Right cardiac atrium (tissue), 5 donors: ENCODE results near the gene FADS2. TPM values are rescaled to one million over a fixed set of nuclear protein-coding genes. Genes with fewer than 3 reads are reported as not detected.
A peak's percentile ranks its signal among the peaks of the same experiment; 100 is the strongest.

Experiments used
- ATAC-seq, 2 donors: fragments of 200-7000 bp; cut with Tn5 transposase; one replicate each; pipeline versions ENCODE4 v1.8.0 to v1.9.1; 2020; ENCODE audit warnings: moderate library complexity in 2 of 2, mild to moderate bottlenecking in 1 of 2
- DNase-seq, 3 donors: peaks; one replicate each; pipeline ENCODE4 v3.0.0-alpha.2; 2020
- H3K27ac ChIP-seq: one replicate; pipeline ENCODE4 v1.5.1; 2013; ENCODE audit warnings: mild to moderate bottlenecking, low read length, control low read depth, moderate library complexity
- H3K27me3 ChIP-seq: one replicate; pipeline ENCODE4 v1.6.1; 2013; ENCODE audit not compliant: control insufficient read depth, insufficient read depth
- H3K4me1 ChIP-seq: one replicate; pipeline ENCODE4 v1.6.1; 2013; ENCODE audit warnings: low read length; ENCODE audit not compliant: control insufficient read depth, insufficient read depth
- H3K4me3 ChIP-seq: one replicate; pipeline ENCODE4 v1.5.1; 2013; ENCODE audit warnings: low read length, control low read depth
- H3K9me3 ChIP-seq: one replicate; pipeline ENCODE4 v1.6.1; 2013; ENCODE audit warnings: low read length; ENCODE audit not compliant: control insufficient read depth
- WGBS: extraction: QIAGEN DNeasy Blood & Tissue Kit; methylation state at CpG from one replicate; pipeline ENCODE4 v1.1.7; 2013; 5-methylcytosine and 5-hydroxymethylcytosine counted together
- intact Hi-C, 4 donors: fragments of 100-400 bp; cut with DNase I; formaldehyde crosslinking; loops; one replicate each; pipeline versions ENCODE4 v1.11.0 to v1.14.0; 2022 to 2023
- polyA plus RNA-seq: library from polyadenylated mRNA; stranded (reverse); fragments of 200-250 nt; gene quantifications from one replicate; pipeline ENCODE4 v1.2.3, GENCODE V29; 2013
- total RNA-seq, 4 donors: library from RNA; stranded (reverse); fragmentation: NEBNext Ultra II Directional; extraction: Animal tissue kit (Norgen Biotek cat#: 25700); gene quantifications; one replicate each; pipeline ENCODE4 v1.2.1, GENCODE V29; 2021
- donor health status: healthy with polysubstance abuse.
- donor health status: DM: no; HTN: yes; CAD: no.
- donor health status: DM: no; HTN: no; CAD: no.
- donor health status: DM: no; HTN: yes; CAD: no; lungs with severe emphysema.
- donor health status: DM: yes; HTN: yes; CAD: no.

The FADS2 gene
- total and polyA plus RNA-seq, 5 donors: 16.4 to 38.1 (median 30.6) TPM

- intact Hi-C loops: loop anchor here in 1 of 4 donors (10.0 kb wide), 1 partner anchor 97 kb away; the partner anchor contains the start of genes FEN1 and TMEM258
- ATAC-seq: peak; percentile 91 to 94
- peak within 1 kb of the TSS; percentile 89 for H3K27ac ChIP-seq
- H3K27me3 ChIP-seq: no peaks in the 10 kb centered on the region
- WGBS: under 1% methylated on average over 96 of the region's 96 CpGs
- no peaks in the 10 kb centered on the region for H3K9me3 ChIP-seq
- DNase-seq: peak; percentile 90 to 96 (median 96)
- peaks cover 12% of the 10 kb centered on the region for H3K4me1 ChIP-seq
- peak within 1 kb of the TSS; percentile 61 for H3K4me3 ChIP-seq
These were observed 63.4 kb downstream of the FADS2 start, which contains the start of gene FADS3 for GRCh38 chr11:61891331-61892084. FADS3 (minus strand) TSS chr11:61891545; CDS start chr11:61891381, 164 bp downstream.

GRCh38 chr11:61892085-61892370, 63.9 kb downstream of the FADS2 start:
- Histone ChIP-seq H3K4me1 (peaks cover 12% of the 10 kb centered on the region), H3K27ac (peak overlapping the region; percentile 19), H3K9me3 (no peaks in the 10 kb centered on the region), H3K4me3 (peak overlapping the region; percentile 61), H3K27me3 (no peaks in the 10 kb centered on the region)
- ATAC-seq (peak; percentile 5 to 12), DNase-seq (no peak)
- WGBS: 23% methylated on average over 12 of the region's 12 CpGs
- intact Hi-C loops: loop anchor here in 1 of 4 donors (10.0 kb wide), 1 partner anchor 97 kb away; the partner anchor contains the start of genes FEN1 and TMEM258

- WGBS: 57% methylated on average over 5 of the region's 5 CpGs
- H3K4me1 ChIP-seq: no peaks in the 10 kb centered on the region
- DNase-seq (no peak), ATAC-seq (no peak)
- no peak overlapping the region for H3K27ac ChIP-seq
- H3K27me3 ChIP-seq: no peaks in the 10 kb centered on the region
- no peak overlapping the region for H3K4me3 ChIP-seq
- intact Hi-C loops: loop anchor here in 1 of 4 donors (10.0 kb wide), 1 partner anchor 99 kb away; the partner anchor contains the start of genes FEN1 and TMEM258
- no peaks in the 10 kb centered on the region for H3K9me3 ChIP-seq
These were observed 65.9 kb downstream of the FADS2 start for GRCh38 chr11:61893981-61894380.

GRCh38 chr11:61895046-61895717, 67.1 kb downstream of the FADS2 start:
- Histone ChIP-seq H3K4me3 (no peak overlapping the region), H3K4me1 (no peaks in the 10 kb centered on the region), H3K27me3 (no peaks in the 10 kb centered on the region), H3K9me3 (no peaks in the 10 kb centered on the region), H3K27ac (no peak overlapping the region)
- ATAC-seq (no peak), DNase-seq (no peak)
- 81% methylated on average over 17 of the region's 17 CpGs for WGBS
- intact Hi-C loops: loop anchor here in 3 of 4 donors (5.0 to 10.0 kb wide), 4 partner anchors 52 to 212 kb away; partner anchors contain the start of genes FEN1 (in 1 of the 3) and TMEM258 (in 1 of the 3)

GRCh38 chr11:61895718-61896059, 67.6 kb downstream of the FADS2 start:
- DNase-seq (no peak), ATAC-seq (no peak)
- H3K9me3 ChIP-seq: no peaks in the 10 kb centered on the region
- no peaks in the 10 kb centered on the region for H3K4me1 ChIP-seq
- WGBS: 57% methylated on average over 4 of the region's 4 CpGs
- H3K27me3 ChIP-seq: no peaks in the 10 kb centered on the region
- H3K4me3 ChIP-seq: no peak overlapping the region
- intact Hi-C loops: loop anchor here in 3 of 4 donors (5.0 to 10.0 kb wide), 4 partner anchors 52 to 212 kb away; partner anchors contain the start of genes FEN1 (in 1 of the 3) and TMEM258 (in 1 of the 3)
- H3K27ac ChIP-seq: no peak overlapping the region

DNA sequence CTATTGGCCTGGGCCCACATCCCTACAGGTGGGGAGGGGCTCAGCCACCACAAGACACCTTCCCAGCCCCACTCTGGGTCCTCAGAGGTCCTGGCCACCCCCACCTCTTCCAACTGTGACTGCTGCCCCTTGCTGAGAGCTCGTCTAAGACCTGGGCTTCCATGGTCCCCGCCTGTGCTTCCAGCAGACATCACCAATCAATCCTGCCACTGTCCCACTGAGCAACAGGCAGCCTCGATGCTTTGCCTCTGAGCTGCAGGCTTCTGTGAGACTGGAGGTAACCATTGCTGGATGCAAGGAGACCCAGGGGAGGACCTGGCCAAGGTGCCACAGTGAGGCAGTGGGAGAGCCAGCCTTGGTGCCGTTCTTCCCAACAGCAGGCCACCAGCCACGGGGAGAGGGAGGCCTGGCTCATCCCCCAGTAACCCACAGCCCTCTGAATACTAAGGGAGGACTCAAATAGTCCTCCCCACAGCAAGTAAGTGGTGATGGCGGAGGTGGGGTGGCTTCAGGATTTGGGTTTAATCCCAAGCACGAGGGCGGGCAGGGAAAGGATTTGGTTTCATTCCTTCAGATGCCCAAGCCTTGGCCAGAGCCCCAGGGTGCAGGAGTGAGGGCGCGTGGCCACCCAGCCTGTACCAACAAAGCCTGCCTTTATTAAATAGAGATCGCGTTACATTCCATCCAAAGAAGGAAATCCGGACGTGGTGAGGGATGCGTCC, 68.7 kb downstream of the FADS2 start:
- intact Hi-C loops: loop anchor here in 3 of 4 donors (5.0 to 10.0 kb wide), 4 partner anchors 50 to 210 kb away; partner anchors contain the start of genes FEN1 (in 1 of the 3) and TMEM258 (in 1 of the 3)
- no peak overlapping the region for H3K27ac ChIP-seq
- DNase-seq (no peak), ATAC-seq (no peak)
- H3K4me1 ChIP-seq: no peaks in the 10 kb centered on the region
- WGBS: 82% methylated on average over 15 of the region's 15 CpGs
- no peak overlapping the region for H3K4me3 ChIP-seq
- no peaks in the 10 kb centered on the region for H3K9me3 ChIP-seq
- H3K27me3 ChIP-seq: no peaks in the 10 kb centered on the region

- no peak overlapping the region for H3K4me3 ChIP-seq
- ATAC-seq (peak; percentile 50 to 74), DNase-seq (peak; percentile 77 to 90 (median 88))
- intact Hi-C loops: loop anchor here (2.0 to 10.0 kb wide), 6 partner anchors 49 to 210 kb away; partner anchors contain the start of genes FEN1 (in 1 of the 4) and TMEM258 (in 1 of the 4)
- no peak overlapping the region for H3K27ac ChIP-seq
- H3K4me1 ChIP-seq: no peaks in the 10 kb centered on the region
- 73% methylated on average over 17 of the region's 17 CpGs for WGBS
- H3K9me3 ChIP-seq: no peaks in the 10 kb centered on the region
- H3K27me3 ChIP-seq: no peaks in the 10 kb centered on the region
These were observed 69.5 kb downstream of the FADS2 start for GRCh38 chr11:61897387-61898246.

DNA sequence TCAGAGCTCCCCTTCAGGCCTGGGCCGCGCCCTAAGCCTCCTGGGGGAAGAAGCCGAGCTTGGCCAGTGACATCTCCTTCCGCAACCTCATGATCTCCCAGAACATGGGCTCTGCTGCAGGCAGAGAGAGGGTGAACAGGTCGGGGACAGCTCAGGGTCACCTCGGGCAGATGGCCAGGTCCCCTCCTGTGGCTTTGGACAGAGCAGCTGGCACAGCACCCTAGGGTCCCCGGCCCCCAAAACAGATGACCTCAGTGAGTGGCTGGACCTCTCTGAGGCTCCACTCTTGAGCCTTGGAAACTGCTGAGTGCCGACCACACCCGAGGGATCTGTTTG, 70.1 kb downstream of the FADS2 start:
- ATAC-seq (peak in 1 of 2 donors; percentile 1), DNase-seq (no peak)
- intact Hi-C loops: loop anchor here (2.0 to 10.0 kb wide), 6 partner anchors 49 to 209 kb away; partner anchors contain the start of genes FEN1 (in 1 of the 4) and TMEM258 (in 1 of the 4)
- Histone ChIP-seq H3K4me3 (no peak overlapping the region), H3K4me1 (no peaks in the 10 kb centered on the region), H3K27me3 (no peaks in the 10 kb centered on the region), H3K9me3 (no peaks in the 10 kb centered on the region), H3K27ac (no peak overlapping the region)
- 80% methylated on average over 9 of the region's 9 CpGs for WGBS

DNA sequence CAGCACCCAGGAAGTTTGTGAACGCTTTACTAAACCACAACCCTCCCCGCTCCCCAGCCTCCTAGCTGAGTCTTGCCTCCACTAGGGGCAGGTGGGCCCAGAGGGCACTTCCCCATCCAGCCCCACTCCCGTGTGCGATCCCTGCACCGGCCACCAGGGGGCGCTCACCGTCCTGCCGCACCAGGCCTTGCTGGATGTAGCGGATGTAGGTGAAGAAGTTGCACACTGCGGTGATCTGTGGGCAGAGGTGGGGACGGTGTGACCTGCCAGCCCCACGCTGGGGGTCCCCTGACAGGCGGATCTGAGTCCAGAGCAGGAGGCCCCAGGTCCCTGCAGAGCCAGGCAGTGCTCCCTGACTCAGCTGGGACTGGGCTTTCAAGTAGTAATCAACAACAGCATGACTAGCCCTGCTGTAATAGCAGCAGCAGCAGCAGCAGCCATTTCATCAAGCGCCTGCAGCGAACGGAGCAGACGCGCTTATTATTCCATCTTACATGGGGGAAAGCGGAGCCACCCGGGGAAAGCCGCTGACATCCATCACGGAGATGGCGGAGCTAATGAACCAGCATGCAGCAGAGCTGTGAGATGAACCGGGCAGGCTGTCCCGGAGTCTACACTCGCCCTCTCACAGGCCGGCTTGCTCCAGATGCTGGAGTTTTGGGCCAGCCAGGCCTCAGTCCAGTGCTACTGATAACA, 71.2 kb downstream of the FADS2 start:
- ATAC-seq (peak; percentile 71 to 83), DNase-seq (peak; percentile 78 to 95 (median 93))
- Histone ChIP-seq H3K27me3 (no peaks in the 10 kb centered on the region), H3K9me3 (no peaks in the 10 kb centered on the region), H3K4me3 (no peak overlapping the region), H3K27ac (no peak overlapping the region), H3K4me1 (no peaks in the 10 kb centered on the region)
- WGBS: 41% methylated on average over 27 of the region's 27 CpGs
- intact Hi-C loops: loop anchor here (1.0 to 10.0 kb wide), 7 partner anchors 48 to 208 kb away; partner anchors contain the start of genes FEN1 (in 1 of the 4) and TMEM258 (in 1 of the 4)
